ENCODE data around the gene PCK2.

DNA sequence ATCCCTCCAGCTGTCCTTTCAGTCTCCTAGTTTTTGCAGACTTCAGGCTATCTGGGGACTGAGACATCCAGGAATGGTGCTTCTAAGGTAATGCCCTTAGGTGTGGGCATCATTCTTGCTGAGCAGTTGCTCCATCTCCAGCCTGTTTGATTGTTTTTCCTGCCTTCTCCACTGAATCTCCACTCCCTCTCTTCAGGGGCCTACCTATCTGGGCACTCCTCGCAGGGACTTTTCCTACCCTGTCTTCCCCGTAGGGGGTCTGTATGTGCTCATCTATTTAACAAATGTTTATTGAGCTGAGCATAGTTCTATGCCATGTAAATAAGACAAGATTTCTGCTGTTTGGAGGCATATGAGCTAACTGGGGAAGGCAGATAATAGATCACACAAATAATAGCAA is 38.9 kb downstream of the PCK2 start:
- TF ChIP-seq ZNF274 (IDR thresholded peaks at IDR 0.05; ENCODE audit: low read depth, low read length) (no peak), YY1 (IDR thresholded peaks at IDR 0.05; ENCODE audit: insufficient read depth, insufficient read length) (no peak), SUZ12 (IDR thresholded peaks at IDR 0.05; ENCODE audit: extremely low read depth, insufficient read depth, insufficient read length) (no peak)

All from NT2/D1 (cell line).